GM13977 (cell line): ENCODE data around the gene PLA2G3.

Source experiments
- DNase-seq: peaks from one replicate; pipeline ENCODE4 v3.0.0; 2012; ENCODE audit warnings: low spot score
- in situ Hi-C: fragments of 300-500 bp; cut with MboI; formaldehyde crosslinking; loops from one replicate; pipeline ENCODE4 v1.12.0; 2022; ENCODE audit warnings: low sequenced_read_pairs, low pct_unique_long_range_greater_than_20kb, mixed read lengths, inconsistent platforms; ENCODE audit not compliant: unreplicated experiment
- TF ChIP-seq, protein P1 (sequence below): IDR thresholded peaks from 2 replicates; pipeline ENCODE4 v1.5.1; 2012; ENCODE audit warnings: mild to moderate bottlenecking, control low read depth; ENCODE audit not compliant: insufficient read depth; ENCODE audit errors: extremely low read depth, missing control alignments

The PLA2G3 gene

DNA sequence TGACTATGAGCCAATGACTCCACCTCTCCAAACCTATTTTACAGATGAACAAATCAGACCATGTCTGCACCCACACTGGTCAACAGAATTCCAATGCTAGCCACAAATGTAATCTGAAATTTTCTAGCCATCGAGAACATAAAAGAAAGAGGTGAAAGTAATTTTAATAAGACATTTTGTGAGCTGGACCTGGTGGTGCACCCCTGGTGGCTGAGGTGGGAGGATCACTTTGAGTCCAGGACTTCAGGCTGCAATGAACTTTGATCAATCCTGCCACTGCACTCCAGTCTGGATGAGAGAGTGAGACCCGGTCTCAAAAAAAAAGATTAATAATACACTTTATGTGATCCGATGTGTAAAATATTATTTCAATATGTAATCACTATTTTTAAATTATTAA, 10.3 kb upstream of the PLA2G3 start:
- TF ChIP-seq, protein P1, sequence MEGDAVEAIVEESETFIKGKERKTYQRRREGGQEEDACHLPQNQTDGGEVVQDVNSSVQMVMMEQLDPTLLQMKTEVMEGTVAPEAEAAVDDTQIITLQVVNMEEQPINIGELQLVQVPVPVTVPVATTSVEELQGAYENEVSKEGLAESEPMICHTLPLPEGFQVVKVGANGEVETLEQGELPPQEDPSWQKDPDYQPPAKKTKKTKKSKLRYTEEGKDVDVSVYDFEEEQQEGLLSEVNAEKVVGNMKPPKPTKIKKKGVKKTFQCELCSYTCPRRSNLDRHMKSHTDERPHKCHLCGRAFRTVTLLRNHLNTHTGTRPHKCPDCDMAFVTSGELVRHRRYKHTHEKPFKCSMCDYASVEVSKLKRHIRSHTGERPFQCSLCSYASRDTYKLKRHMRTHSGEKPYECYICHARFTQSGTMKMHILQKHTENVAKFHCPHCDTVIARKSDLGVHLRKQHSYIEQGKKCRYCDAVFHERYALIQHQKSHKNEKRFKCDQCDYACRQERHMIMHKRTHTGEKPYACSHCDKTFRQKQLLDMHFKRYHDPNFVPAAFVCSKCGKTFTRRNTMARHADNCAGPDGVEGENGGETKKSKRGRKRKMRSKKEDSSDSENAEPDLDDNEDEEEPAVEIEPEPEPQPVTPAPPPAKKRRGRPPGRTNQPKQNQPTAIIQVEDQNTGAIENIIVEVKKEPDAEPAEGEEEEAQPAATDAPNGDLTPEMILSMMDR = no peak
- in situ Hi-C loops = no loop called here
- no peak for DNase-seq

DNA sequence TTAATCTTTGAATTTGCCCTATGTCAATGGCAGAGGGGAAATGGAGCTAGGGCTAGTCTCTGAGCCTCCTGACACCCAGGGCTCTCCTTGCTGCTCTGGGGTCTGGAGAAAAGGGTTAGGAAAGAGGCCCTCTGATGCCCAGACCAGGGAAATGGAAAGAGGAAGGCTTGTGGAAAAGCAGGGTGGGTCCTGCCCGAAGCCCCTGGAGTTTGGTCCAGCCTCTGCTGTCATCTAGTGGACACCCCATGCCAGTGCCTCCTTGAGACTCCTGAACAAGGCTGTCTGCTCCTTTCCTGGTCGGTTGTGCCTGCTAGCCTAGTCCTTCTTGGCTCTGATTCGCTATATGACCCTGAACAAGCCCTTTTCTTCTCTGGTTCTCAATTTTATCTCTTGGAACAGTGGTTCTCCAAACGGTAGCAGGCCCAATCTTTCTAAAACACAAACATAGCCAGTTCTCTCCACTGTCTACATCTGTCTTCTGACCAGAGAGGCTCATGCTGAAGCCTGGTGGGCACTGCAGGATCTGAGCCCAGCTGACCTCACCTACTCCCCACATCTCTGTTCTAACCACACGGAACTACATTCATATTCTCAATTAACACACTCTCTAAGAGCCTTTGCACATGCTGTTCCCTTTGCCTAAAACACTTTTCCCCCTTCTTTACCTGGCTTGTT, 8.8 kb upstream of the PLA2G3 start:
- TF ChIP-seq, protein P1 = peak; percentile 80
- peak; percentile 75 for DNase-seq
- in situ Hi-C loops = no loop called here

DNA sequence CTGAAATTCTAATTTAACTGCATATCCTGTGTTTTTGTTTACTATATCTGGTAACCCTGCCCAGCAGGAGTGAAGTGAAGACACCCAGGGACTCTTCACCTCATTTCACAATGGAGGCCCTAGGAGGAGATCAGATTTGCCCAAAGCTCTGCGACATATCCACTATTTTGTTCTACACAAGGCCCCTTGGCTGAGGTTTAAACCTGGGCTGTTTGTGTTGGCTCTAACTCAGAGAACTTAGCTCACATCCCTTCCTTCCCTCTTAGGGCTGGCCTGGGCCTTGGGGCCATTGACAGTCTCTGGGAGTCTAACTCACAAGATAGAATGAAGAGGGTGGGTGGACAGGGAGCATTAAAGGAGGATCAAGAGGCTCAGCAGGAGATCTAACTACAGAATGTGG, 8.2 kb upstream of the PLA2G3 start:
- TF ChIP-seq, protein P1 = no peak
- DNase-seq = no peak
- in situ Hi-C loops = no loop called here

DNA sequence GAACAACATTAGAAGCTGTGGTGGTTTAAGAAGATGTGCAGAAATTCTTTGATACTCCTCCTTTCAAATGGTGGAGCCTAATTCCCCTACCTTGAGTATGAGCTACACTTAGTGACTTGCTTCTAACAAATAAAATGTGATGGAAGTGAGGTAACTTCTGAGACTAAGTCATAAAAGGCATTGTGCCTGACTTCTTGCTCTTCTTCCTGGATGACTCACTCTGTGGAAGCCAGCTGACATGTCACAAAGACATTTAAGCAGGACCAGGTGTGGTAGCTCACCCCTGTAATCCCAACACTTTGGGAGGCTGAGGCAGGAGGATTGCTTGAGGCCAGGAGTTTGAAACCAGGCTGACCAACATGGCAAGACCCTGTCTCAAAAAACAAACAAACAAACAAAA, 3.9 kb upstream of the PLA2G3 start:
- in situ Hi-C loops = no loop called here
- DNase-seq = no peak

DNA sequence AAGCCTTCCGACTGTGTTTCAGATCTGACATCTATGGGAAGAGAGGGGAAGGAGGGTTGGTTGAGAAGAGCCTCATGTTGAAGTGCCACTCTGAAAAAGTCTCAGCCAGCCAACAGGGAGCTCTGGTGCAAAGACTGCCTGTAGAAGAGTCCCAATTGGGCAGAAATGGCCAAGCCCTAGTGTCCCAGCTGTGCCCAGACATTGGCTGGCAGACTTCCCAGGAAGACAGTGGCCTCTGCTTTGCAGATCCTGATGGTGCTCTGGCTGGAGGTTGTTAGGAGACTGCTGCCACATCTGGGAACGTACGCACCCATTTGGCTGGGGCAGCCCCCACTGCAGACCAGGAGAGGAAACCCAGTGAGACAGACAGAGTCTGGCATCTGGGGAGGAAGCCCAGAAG, 3.2 kb upstream of the PLA2G3 start:
- DNase-seq = no peak
- in situ Hi-C loops = no loop called here
- TF ChIP-seq, protein P1 = no peak

More for the DNA sequence above, 3.9 kb upstream of the PLA2G3 start:
- TF ChIP-seq, protein P1 = no peak

DNA sequence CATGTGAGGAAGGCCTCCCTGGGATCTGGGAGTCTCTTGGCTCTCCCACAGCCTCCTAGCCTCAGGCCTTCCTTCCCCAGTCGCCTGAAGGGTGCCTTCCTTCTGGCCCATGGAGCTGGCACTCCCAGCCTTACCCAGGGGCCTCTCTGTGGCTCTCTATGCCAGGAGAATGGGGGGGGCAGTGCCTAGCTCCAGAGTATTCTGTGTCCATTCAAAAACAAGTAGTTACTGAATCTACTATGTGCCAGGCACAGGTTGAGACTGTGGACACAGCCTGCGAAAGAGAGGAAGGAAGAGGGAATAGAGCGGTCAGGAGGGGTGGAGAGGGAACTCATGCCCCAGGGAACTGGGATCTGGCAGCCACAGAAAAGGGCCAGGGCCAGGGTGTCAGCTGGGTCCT, 2.7 kb upstream of the PLA2G3 start:
- in situ Hi-C loops = no loop called here
- DNase-seq = no peak
- TF ChIP-seq, protein P1 = no peak
